SU-DHL-6 (cell line): ENCODE results near the gene MAP2K5.

Experiments
- H2AFZ ChIP-seq: fragments of 200-600 bp; sonication (generic); 2 replicates; pipeline ENCODE4 v1.6.1; 2014; ENCODE audit warnings: low read depth, mild to moderate bottlenecking, moderate library complexity, mixed read lengths, antibody characterized with exemption, low read length; ENCODE audit not compliant: severe bottlenecking
- H3F3A ChIP-seq: fragments of 200-600 bp; shearing (Covaris generic); 2 replicates; pipeline ENCODE4 v1.6.0; 2016; ENCODE audit warnings: antibody characterized with exemption, mild to moderate bottlenecking; ENCODE audit not compliant: insufficient read depth
- H3K27ac ChIP-seq: fragments of 200-600 bp; sonication (generic); 2 replicates; pipeline ENCODE4 v1.5.1; 2016; ENCODE audit warnings: low read depth, mild to moderate bottlenecking, low read length, moderate library complexity, mixed read lengths
- H3K27me3 ChIP-seq: fragments of 200-600 bp; sonication (generic), shearing (Covaris generic); 2 replicates; pipeline ENCODE4 v1.6.0; 2014; ENCODE audit warnings: mild to moderate bottlenecking, low read length
- H3K36me3 ChIP-seq: fragments of 200-600 bp; sonication (generic); 2 replicates; pipeline ENCODE4 v1.6.1; 2014; ENCODE audit warnings: mild to moderate bottlenecking, low read length, mixed read lengths
- H3K4me2 ChIP-seq: fragments of 300-600, 200-600 bp; shearing (Covaris generic), sonication (generic); 2 replicates; pipeline ENCODE4 v1.6.0; 2014; ENCODE audit warnings: low read length, low read depth, mild to moderate bottlenecking; ENCODE audit not compliant: poor library complexity, severe bottlenecking
- H3K4me3 ChIP-seq: fragments of 200-600 bp; sonication (generic); 2 replicates; pipeline ENCODE4 v1.5.1; 2014; ENCODE audit warnings: antibody characterized with exemption, low read length, mild to moderate bottlenecking, mixed read lengths; ENCODE audit not compliant: insufficient read depth, poor library complexity, severe bottlenecking
- H3K79me2 ChIP-seq: fragments of 200-600 bp; sonication (generic); 2 replicates; pipeline ENCODE4 v1.6.1; 2014; ENCODE audit warnings: mild to moderate bottlenecking, low read length, moderate library complexity; ENCODE audit not compliant: insufficient read depth
- H3K9ac ChIP-seq: fragments of 200-600 bp; sonication (generic); 2 replicates; pipeline ENCODE4 v1.7.0; 2014; ENCODE audit warnings: mild to moderate bottlenecking, low read length
- H3K9me2 ChIP-seq: fragments of 200-600 bp; sonication (generic); replicated peaks from 2 replicates; pipeline ENCODE4 v1.6.1; 2014; ENCODE audit warnings: low read length; ENCODE audit not compliant: insufficient read depth
- H3K9me3 ChIP-seq: fragments of 200-600 bp; sonication (generic); 2 replicates; pipeline ENCODE4 v1.6.1; 2014; ENCODE audit warnings: low read length, mixed read lengths; ENCODE audit not compliant: insufficient read depth
- H4K20me1 ChIP-seq: fragments of 200-600 bp; sonication (generic); 2 replicates; pipeline ENCODE4 v1.6.1; 2014; ENCODE audit warnings: low read depth, mild to moderate bottlenecking, antibody characterized with exemption, low read length, moderate library complexity, mixed read lengths
- EZH2phosphoT487 ChIP-seq: fragments of 200-600 bp; sonication (generic), shearing (Covaris generic); conservative IDR thresholded peaks from 2 replicates; pipeline ENCODE4 v1.6.1; 2018; ENCODE audit warnings: mild to moderate bottlenecking, antibody characterized with exemption, low read length, moderate library complexity, mixed read lengths
- TF ChIP-seq, protein P1 (sequence below): fragments of 200-600 bp; sonication (generic); IDR thresholded peaks from one replicate; pipeline ENCODE4 v1.5.1; 2017; ENCODE audit warnings: antibody characterized with exemption, mild to moderate bottlenecking, low read length, moderate library complexity; ENCODE audit not compliant: insufficient read depth, poor library complexity, severe bottlenecking

MAP2K5 gene

DNA sequence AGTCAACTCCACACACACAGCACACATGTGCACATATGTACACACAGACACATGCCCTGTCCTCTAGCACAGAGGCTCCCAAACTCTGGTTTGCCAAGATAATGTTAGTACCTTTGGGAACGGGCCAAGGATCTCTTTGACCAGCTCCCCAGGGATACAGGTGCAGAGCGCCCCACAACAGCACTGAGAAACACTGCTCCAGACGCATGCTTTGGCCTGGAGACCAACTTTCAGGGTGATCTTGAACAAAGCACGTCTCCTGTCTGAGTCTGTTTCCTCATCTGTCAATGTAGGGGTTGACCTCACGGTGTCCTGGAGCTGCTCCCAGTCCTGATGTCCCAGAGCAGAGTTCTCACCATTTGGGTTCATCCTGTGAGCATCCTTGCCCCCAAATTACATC lies 266.9 kb downstream of the MAP2K5 start:
- H4K20me1 ChIP-seq, result no peaks in the 10 kb centered on the region
- no peak overlapping the region for H3K4me3 ChIP-seq
- TF ChIP-seq, protein P1, sequence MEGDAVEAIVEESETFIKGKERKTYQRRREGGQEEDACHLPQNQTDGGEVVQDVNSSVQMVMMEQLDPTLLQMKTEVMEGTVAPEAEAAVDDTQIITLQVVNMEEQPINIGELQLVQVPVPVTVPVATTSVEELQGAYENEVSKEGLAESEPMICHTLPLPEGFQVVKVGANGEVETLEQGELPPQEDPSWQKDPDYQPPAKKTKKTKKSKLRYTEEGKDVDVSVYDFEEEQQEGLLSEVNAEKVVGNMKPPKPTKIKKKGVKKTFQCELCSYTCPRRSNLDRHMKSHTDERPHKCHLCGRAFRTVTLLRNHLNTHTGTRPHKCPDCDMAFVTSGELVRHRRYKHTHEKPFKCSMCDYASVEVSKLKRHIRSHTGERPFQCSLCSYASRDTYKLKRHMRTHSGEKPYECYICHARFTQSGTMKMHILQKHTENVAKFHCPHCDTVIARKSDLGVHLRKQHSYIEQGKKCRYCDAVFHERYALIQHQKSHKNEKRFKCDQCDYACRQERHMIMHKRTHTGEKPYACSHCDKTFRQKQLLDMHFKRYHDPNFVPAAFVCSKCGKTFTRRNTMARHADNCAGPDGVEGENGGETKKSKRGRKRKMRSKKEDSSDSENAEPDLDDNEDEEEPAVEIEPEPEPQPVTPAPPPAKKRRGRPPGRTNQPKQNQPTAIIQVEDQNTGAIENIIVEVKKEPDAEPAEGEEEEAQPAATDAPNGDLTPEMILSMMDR, result no peak
- no peak for TF ChIP-seq EZH2phosphoT487
- no peak overlapping the region for H3K9ac ChIP-seq
- H2AFZ ChIP-seq, result no peak overlapping the region
- no peaks in the 10 kb centered on the region for H3K36me3 ChIP-seq
- H3K9me2 ChIP-seq, result no peaks in the 10 kb centered on the region
- no peak overlapping the region for H3K4me2 ChIP-seq
- H3K79me2 ChIP-seq, result no peaks in the 10 kb centered on the region
- H3F3A ChIP-seq, result no peaks in the 10 kb centered on the region
- H3K9me3 ChIP-seq, result no peaks in the 10 kb centered on the region
- no peak overlapping the region for H3K27ac ChIP-seq
- H3K27me3 ChIP-seq, result no peaks in the 10 kb centered on the region

DNA sequence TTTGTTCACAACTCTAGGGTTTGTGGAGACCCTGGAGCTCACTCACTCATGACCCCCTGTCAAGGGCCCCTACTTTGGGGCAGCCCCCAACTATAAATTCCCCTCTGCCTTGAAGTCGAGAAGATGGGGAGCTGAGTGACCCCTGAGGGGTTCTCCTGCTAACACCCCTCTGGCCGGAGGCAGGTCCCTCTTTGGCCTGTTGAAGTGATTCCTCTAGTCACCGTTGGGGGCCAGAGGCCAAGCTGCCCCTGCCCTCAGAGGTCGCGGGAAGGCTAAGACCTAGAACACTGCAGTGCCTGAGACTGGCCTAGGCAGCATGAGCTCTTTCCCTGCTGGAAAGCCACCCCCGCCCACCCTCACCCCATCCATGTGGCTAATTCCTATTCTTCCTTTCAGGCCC lies 267.4 kb downstream of the MAP2K5 start:
- Histone ChIP-seq H3K4me3 (no peak overlapping the region), H3K27ac (no peak overlapping the region), H3F3A (no peaks in the 10 kb centered on the region), H3K27me3 (no peaks in the 10 kb centered on the region), H3K9ac (no peak overlapping the region), H2AFZ (no peak overlapping the region), H3K4me2 (no peak overlapping the region), H4K20me1 (no peaks in the 10 kb centered on the region), H3K36me3 (no peaks in the 10 kb centered on the region), H3K9me3 (no peaks in the 10 kb centered on the region), H3K79me2 (no peaks in the 10 kb centered on the region), H3K9me2 (no peaks in the 10 kb centered on the region)
- no peak for TF ChIP-seq EZH2phosphoT487
- TF ChIP-seq, protein P1, result no peak

DNA sequence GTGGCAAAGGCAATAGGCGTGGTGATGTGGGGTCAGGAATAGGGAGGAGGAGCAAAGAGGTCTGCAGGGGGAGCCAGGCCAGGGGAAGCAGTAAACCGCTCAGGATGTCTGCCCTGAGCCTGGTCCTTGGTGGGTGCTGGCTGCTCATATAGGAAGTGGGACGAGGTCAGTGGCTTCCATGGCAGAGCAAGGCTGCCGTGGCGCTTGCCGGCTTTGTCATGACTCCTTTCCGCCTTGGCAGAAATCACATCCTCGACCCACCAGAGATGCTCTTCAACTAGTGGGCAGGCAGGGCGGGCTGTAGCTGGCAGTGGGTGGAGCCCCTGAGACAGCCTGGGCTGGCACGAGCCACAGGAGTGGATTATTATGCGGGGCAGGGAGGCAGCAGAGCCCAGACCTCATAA lies 269.7 kb downstream of the MAP2K5 start:
- TF ChIP-seq, protein P1, result no peak
- TF ChIP-seq EZH2phosphoT487, result no peak
- Histone ChIP-seq H3F3A (no peaks in the 10 kb centered on the region), H3K36me3 (no peaks in the 10 kb centered on the region), H4K20me1 (no peaks in the 10 kb centered on the region), H2AFZ (no peak overlapping the region), H3K27me3 (no peaks in the 10 kb centered on the region), H3K4me2 (no peak overlapping the region), H3K9me2 (no peaks in the 10 kb centered on the region), H3K9ac (no peak overlapping the region), H3K9me3 (no peaks in the 10 kb centered on the region), H3K79me2 (no peaks in the 10 kb centered on the region), H3K27ac (no peak overlapping the region), H3K4me3 (no peak overlapping the region)
